Prostate gland (tissue), 2 donors: ENCODE results near the gene SYNPR.

Source experiments
- POLR2A ChIP-seq: fragments of 450-650 bp; IDR thresholded peaks from one replicate; pipeline ENCODE4 v1.6.1; 2016; ENCODE audit warnings: antibody characterized with exemption, mild to moderate bottlenecking
- TF ChIP-seq, protein P1 (sequence below), 4 experiments: fragments of 200-600 bp in 2 of 4; fragments of 450-650 bp in 2 of 4; sonication (generic) in 2 of 4; IDR thresholded peaks; 1 replicate in 3 of 4; 2 replicates in 1 of 4; pipeline ENCODE4 v1.5.1; 2016 to 2019; ENCODE audit warnings: antibody characterized with exemption in 4 of 4, mild to moderate bottlenecking in 2 of 4, moderate library complexity in 2 of 4

DNA sequence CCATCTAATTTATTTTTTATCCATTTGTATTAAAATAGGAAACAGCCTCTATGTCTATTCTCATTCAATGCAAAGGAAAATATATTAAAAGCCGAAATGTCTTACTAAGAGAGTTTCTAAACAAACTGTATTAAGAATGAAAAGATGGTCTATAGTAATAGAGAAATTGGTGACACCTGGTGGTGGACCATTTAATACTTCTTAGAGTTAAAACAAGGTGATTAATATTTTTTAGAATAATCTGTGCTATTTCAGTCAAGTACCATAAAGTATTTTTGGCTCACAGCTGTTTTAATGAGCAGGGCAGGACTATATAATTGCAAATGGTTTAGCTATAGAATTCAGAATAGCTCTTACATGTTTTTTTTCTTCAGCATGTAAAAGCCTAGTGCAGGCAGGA lies 55.7 kb downstream of the SYNPR start:
- no peak for TF ChIP-seq POLR2A
- TF ChIP-seq, protein P1, sequence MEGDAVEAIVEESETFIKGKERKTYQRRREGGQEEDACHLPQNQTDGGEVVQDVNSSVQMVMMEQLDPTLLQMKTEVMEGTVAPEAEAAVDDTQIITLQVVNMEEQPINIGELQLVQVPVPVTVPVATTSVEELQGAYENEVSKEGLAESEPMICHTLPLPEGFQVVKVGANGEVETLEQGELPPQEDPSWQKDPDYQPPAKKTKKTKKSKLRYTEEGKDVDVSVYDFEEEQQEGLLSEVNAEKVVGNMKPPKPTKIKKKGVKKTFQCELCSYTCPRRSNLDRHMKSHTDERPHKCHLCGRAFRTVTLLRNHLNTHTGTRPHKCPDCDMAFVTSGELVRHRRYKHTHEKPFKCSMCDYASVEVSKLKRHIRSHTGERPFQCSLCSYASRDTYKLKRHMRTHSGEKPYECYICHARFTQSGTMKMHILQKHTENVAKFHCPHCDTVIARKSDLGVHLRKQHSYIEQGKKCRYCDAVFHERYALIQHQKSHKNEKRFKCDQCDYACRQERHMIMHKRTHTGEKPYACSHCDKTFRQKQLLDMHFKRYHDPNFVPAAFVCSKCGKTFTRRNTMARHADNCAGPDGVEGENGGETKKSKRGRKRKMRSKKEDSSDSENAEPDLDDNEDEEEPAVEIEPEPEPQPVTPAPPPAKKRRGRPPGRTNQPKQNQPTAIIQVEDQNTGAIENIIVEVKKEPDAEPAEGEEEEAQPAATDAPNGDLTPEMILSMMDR (IDR thresholded peaks at IDR 0.05) = no peak
